ENCODE data around the gene PTTG2.

Gene PTTG2

DNA sequence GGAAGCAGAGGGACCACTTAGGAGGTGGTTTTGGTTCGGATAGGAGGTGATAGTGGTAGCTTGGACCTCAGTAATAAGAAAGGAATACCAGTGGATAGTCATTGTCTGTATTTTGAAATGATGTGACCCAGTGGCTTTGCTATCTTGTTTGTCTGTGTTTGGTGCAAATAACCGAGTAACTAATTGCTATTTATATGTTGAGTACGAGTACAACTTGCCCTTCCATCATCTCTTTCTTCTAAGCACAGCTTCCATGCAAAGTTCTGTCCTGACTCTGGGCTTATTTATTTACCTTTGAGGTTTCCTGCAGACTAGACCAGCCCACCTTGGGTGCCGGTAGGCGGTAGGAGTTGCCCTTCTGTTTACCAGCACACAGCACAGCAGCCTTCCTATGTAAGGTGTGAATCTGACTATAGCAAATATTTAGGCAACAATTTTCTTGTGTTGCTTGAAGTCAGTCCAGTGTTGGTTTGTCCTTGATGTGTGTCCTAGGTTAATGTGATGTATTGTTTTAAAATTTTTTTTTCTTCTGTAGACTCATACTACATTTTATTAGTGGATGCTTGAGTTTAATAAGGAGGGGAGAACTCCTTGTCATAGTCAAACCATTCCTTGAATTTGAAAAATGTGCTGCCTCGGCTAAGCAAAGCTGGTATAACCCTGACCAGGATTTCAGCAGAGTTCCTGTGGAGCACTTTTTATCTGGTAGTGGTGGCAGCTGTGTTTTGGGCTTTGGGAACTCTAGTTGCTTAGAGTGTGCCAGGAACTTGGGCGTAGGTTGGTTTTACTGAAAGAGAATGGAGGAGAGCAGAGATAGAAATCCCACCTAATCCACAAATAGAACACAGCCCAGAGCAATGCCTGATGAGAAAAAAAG is 21.9 kb downstream of the PTTG2 start:
- H3K36me3 ChIP-seq (ENCODE audit: control insufficient read depth, insufficient read depth, low read length) = no peaks in the 10 kb centered on the region
- no peaks in the 10 kb centered on the region for H3K27me3 ChIP-seq (replicated peaks; ENCODE audit: control insufficient read depth, insufficient read depth, low read length)
- no peak overlapping the region for H3K4me3 ChIP-seq (replicated peaks; ENCODE audit: low read depth, low read length)
- TF ChIP-seq, protein P1, sequence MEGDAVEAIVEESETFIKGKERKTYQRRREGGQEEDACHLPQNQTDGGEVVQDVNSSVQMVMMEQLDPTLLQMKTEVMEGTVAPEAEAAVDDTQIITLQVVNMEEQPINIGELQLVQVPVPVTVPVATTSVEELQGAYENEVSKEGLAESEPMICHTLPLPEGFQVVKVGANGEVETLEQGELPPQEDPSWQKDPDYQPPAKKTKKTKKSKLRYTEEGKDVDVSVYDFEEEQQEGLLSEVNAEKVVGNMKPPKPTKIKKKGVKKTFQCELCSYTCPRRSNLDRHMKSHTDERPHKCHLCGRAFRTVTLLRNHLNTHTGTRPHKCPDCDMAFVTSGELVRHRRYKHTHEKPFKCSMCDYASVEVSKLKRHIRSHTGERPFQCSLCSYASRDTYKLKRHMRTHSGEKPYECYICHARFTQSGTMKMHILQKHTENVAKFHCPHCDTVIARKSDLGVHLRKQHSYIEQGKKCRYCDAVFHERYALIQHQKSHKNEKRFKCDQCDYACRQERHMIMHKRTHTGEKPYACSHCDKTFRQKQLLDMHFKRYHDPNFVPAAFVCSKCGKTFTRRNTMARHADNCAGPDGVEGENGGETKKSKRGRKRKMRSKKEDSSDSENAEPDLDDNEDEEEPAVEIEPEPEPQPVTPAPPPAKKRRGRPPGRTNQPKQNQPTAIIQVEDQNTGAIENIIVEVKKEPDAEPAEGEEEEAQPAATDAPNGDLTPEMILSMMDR (IDR thresholded peaks at IDR 0.05; ENCODE audit: insufficient read depth, low read length, poor library complexity, severe bottlenecking) = no peak
- DNase-seq (ENCODE audit: extremely low read depth, insufficient read length) = no peak

DNA sequence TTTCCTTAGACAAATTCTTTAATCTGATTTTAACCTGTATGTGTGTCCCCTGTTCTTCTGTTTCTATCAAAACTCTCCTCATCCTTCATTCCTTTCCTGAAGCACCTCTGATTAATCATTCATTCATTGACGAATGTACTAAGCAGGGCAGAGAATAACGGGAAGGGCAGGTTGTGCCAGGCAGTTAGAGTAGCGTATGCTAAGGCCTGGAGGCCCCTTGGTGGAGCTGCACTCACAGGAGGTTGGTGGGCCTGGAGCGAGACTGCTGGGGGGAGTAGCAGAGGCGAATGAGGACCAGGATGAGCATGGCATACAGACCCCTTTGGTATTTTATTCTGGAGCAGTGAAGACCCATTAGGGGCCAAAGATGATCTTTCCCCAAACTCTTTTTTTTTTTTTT is 22.5 kb downstream of the PTTG2 start:
- H3K4me3 ChIP-seq (replicated peaks; ENCODE audit: low read depth, low read length) = no peak overlapping the region
- no peaks in the 10 kb centered on the region for H3K36me3 ChIP-seq (ENCODE audit: control insufficient read depth, insufficient read depth, low read length)
- DNase-seq (ENCODE audit: extremely low read depth, insufficient read length) = no peak
- TF ChIP-seq, protein P1 (IDR thresholded peaks at IDR 0.05; ENCODE audit: insufficient read depth, low read length, poor library complexity, severe bottlenecking) = no peak
- no peaks in the 10 kb centered on the region for H3K27me3 ChIP-seq (replicated peaks; ENCODE audit: control insufficient read depth, insufficient read depth, low read length)

DNA sequence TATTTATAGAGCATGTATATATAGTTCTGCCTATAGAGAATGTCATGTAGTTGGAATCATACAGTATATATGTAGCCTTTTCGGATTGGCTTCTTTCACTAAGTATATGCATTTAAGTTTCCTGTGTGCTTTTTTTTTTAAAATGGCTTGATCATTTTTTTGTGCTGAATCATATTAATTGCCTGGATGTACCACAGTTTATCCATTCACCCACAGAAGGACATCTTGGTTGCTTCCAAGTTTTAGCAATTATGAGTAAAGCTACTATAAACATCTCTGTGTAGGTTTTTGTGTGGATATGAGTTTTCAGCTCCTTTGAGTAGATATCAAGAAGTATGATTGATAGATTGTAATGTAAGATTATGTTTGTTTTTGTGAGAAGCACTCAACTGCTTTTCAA is 23.8 kb downstream of the PTTG2 start:
- Histone ChIP-seq H3K27me3 (replicated peaks; ENCODE audit: control insufficient read depth, insufficient read depth, low read length) (no peaks in the 10 kb centered on the region), H3K4me3 (replicated peaks; ENCODE audit: low read depth, low read length) (no peak overlapping the region), H3K36me3 (ENCODE audit: control insufficient read depth, insufficient read depth, low read length) (no peaks in the 10 kb centered on the region)
- no peak for DNase-seq (ENCODE audit: extremely low read depth, insufficient read length)
- TF ChIP-seq, protein P1 (IDR thresholded peaks at IDR 0.05; ENCODE audit: insufficient read depth, low read length, poor library complexity, severe bottlenecking) = no peak

DNA sequence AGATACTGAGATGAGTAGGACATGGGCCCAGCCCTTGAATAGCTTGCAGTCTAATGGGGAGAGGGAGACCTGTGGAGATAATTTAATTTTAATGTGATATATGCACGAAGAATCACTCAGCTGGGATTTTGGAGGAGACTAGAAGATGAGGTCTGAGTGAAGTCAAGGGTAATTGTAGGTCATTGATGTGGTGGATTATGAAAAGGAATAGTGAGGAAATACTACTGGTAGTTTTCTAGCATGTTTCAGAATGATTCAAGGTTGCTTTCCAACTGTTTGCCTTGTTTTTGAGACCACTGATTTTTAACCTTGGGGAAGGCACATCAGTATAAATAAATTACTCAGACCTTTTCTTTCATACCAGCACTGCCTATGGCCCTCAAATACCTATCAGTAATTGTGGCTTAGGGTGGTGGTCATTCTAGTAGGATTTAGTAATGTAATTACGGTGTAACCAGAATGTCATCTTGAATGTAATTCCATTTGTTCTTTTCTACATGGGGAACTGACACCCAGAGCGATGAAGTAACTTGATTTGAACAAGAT is 25.6 kb downstream of the PTTG2 start:
- H3K27me3 ChIP-seq (replicated peaks; ENCODE audit: control insufficient read depth, insufficient read depth, low read length) = no peaks in the 10 kb centered on the region
- H3K36me3 ChIP-seq (ENCODE audit: control insufficient read depth, insufficient read depth, low read length) = no peaks in the 10 kb centered on the region
- no peak overlapping the region for H3K4me3 ChIP-seq (replicated peaks; ENCODE audit: low read depth, low read length)
- DNase-seq (ENCODE audit: extremely low read depth, insufficient read length) = no peak
- TF ChIP-seq, protein P1 (IDR thresholded peaks at IDR 0.05; ENCODE audit: insufficient read depth, low read length, poor library complexity, severe bottlenecking) = no peak

DNA sequence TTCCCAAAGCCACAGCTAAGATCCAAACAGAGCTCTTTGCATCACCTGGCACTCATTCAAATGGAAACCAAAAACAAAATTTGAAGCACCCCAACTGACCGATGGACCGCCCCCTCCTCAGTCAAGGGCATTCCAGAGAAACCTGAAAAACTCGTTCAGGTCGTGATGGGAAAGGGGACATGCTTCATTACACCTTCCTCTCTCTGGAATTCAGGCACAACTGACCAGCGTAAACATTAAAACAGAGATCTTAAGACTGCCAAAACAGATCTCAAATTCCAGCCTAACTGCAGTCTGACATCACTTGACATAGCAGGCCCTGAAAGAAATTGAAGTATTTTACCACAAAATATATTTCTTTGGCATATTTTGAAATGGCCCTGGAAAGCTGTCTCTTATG is 28.5 kb downstream of the PTTG2 start:
- Histone ChIP-seq H3K27me3 (replicated peaks; ENCODE audit: control insufficient read depth, insufficient read depth, low read length) (no peaks in the 10 kb centered on the region), H3K4me3 (replicated peaks; ENCODE audit: low read depth, low read length) (no peak overlapping the region), H3K36me3 (ENCODE audit: control insufficient read depth, insufficient read depth, low read length) (no peaks in the 10 kb centered on the region)
- no peak for DNase-seq (ENCODE audit: extremely low read depth, insufficient read length)
- TF ChIP-seq, protein P1 (IDR thresholded peaks at IDR 0.05; ENCODE audit: insufficient read depth, low read length, poor library complexity, severe bottlenecking) = no peak
